Measurements from ENCODE around the gene PLCD3. TPM values are rescaled to one million over a fixed set of nuclear protein-coding genes. Genes with fewer than 3 reads are reported as not detected.

The PLCD3 gene
- total and polyA plus RNA-seq, 2 of the 8 experiments (the other 6 are each of a cell fraction or from before 2014, with no cell fraction given) = 26.5 to 48.1 TPM

- TF ChIP-seq SP1 (IDR thresholded peaks at IDR 0.05; ENCODE audit: low read depth, low read length) (peak; percentile 96), USF2 (IDR thresholded peaks at IDR 0.05; ENCODE audit: low read length) (no peak), KDM5A (IDR thresholded peaks at IDR 0.05; ENCODE audit: low read length) (peak; percentile 97), RAD21 (IDR thresholded peaks at IDR 0.05 in 1 of 2, conservative IDR thresholded peaks at IDR 0.05 in 1 of 2; ENCODE audit: low read depth in 2 of 2, low read length in 2 of 2) (no peak), SRF (IDR thresholded peaks at IDR 0.05; ENCODE audit: low read depth, low read length) (no peak), TAF7 (optimal IDR thresholded peaks at IDR 0.05; ENCODE audit: borderline replicate concordance, low read depth, low read length) (peak; percentile 95), HDAC6 (IDR thresholded peaks at IDR 0.05; ENCODE audit: low read depth, low read length) (no peak), RXRA (IDR thresholded peaks at IDR 0.05; ENCODE audit: insufficient read depth, low read depth, low read length) (no peak), KDM4A (IDR thresholded peaks at IDR 0.05; ENCODE audit: low read depth, low read length, severe bottlenecking) (peak; percentile 83), CREB1 (IDR thresholded peaks at IDR 0.05) (peak; percentile 44; the same call in 1 of the 2 replicates), E2F6 (IDR thresholded peaks at IDR 0.05) (no peak), TEAD4 (IDR thresholded peaks at IDR 0.05; ENCODE audit: low read depth, low read length) (no peak), JUND (IDR thresholded peaks at IDR 0.05; ENCODE audit: low read length) (peak; percentile 52; the same call in 1 of the 2 replicates), ZNF274 (IDR thresholded peaks at IDR 0.05; ENCODE audit: borderline replicate concordance, extremely low read depth, low read length) (no peak), SUZ12 (IDR thresholded peaks at IDR 0.05; ENCODE audit: low read length) (no peak), SP4 (IDR thresholded peaks at IDR 0.05; ENCODE audit: low read length) (peak; percentile 42; the same call in 1 of the 2 replicates), CHD2 (IDR thresholded peaks at IDR 0.05; ENCODE audit: low read length) (peak; percentile 74), CBX8 (IDR thresholded peaks at IDR 0.05; ENCODE audit: borderline replicate concordance, low read depth, low read length) (no peak), YY1 (IDR thresholded peaks at IDR 0.05; ENCODE audit: low read depth, low read length) (peak; percentile 98), CBX5 (IDR thresholded peaks at IDR 0.05; ENCODE audit: low read depth, low read length) (no peak), POLR2AphosphoS5 (IDR thresholded peaks at IDR 0.05; ENCODE audit: low read depth, low read length) (peak; percentile 96), HDAC2 (IDR thresholded peaks at IDR 0.05; ENCODE audit: borderline replicate concordance in 1 of 2, low read depth in 2 of 2, low read length in 2 of 2) (peak; percentile 81 to 87; a peak in 3 of 4 replicates), BCL11A (IDR thresholded peaks at IDR 0.05; ENCODE audit: low read depth in 2 of 2, low read length in 2 of 2) (no peak)
These were observed 71.3 kb downstream of the PLCD3 start, which contains the start of gene NMT1 (continued) for GRCh38 chr17:45060797-45061605.
